ENCODE measurements around the gene CRP. TPM values are rescaled to one million over a fixed set of nuclear protein-coding genes. Genes with fewer than 3 reads are reported as not detected.

CRP gene, protein sequence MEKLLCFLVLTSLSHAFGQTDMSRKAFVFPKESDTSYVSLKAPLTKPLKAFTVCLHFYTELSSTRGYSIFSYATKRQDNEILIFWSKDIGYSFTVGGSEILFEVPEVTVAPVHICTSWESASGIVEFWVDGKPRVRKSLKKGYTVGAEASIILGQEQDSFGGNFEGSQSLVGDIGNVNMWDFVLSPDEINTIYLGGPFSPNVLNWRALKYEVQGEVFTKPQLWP
- total RNA-seq, result not detected

DNA sequence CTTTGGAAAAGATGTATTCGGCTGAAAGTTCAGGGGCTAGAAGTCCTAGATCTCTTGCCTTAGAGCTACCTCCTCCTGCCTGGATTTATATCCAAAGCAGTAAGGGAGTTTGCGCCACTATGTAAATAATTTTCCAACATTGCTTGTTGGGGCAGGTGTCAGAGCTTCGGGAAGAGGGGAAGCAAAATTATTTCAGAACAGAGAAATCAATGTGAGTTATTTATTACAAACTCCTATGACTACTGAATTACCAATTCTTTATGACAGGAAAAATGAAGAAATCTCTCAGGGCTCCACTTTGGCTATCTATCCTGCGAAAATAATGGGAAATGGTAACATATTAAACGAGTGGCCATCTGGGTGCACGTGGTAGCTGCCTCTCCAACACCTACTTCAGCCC lies at the start of gene CRP:
TSS of gene CRP (minus strand) at position 61 of the 400 bp plus-strand sequence. CDS start 104 bp downstream, outside the sequence.

Other genes with a start within 250 kb of the CRP start
- not detected for gene OR10J5, start 178.6 kb downstream of the CRP start, total RNA-seq
- gene APCS, start 126.8 kb downstream of the CRP start, total RNA-seq, result not detected
- gene DUSP23, start 66.4 kb upstream of the CRP start, total RNA-seq, result 10 to 100 TPM; 31.7 to 46.6 TPM
- gene FCRL6, start 87.8 kb upstream of the CRP start, total RNA-seq, result not detected
- gene SLAMF8, start 112.3 kb upstream of the CRP start, total RNA-seq, result under 1 TPM in 1 of 2 donors, not detected in 1; under 0.01 TPM
- under 1 TPM in 1 of 2 donors, not detected in 1; under 0.01 TPM for gene VSIG8, start 148.1 kb upstream of the CRP start, total RNA-seq
- under 1 TPM; under 0.01 to 0.67 TPM for gene CFAP45, start 185.6 kb upstream of the CRP start, total RNA-seq
- 100 to 1,000 TPM; 188 to 288 TPM for gene TAGLN2, start 210.9 kb upstream of the CRP start, total RNA-seq
- under 1 TPM in 1 of 2 donors, not detected in 1; under 0.01 TPM for gene IGSF9, start 231.0 kb upstream of the CRP start, total RNA-seq
- gene SLAMF9, start 239.6 kb upstream of the CRP start, total RNA-seq, result 10 to 100 TPM in 1 of 2 donors, 1 to 10 TPM in 1; 2.1 to 14.3 TPM

Data from melanocyte of skin (primary cell).